GM12878 (cell line): ENCODE measurements around the gene DAZAP1. TPM values are rescaled to one million over a fixed set of nuclear protein-coding genes. Genes with fewer than 3 reads are reported as not detected.

ENCODE experiments used
- ATAC-seq: fragments of 200-7000 bp; cut with Tn5 transposase; 3 replicates; pipeline ENCODE4 v1.9.1; 2020; ENCODE audit warnings: mild to moderate bottlenecking, moderate library complexity
- BruUV-seq: library from RNA; stranded (reverse); fragments of 400-500 nt; replicated peaks from 2 replicates; lab custom pipeline; 2021; lab: Mats Ljungman, UMichigan
- CTCF ChIA-PET: fragments of 300-600 bp; sonication (Branson Sonifier 250); formaldehyde crosslinking; extraction: SDS; loops from one replicate; lab custom pipeline; 2021; ENCODE audit warnings: inconsistent platforms; lab: Yijun Ruan, JAX
- POLR2A ChIA-PET: fragments of 350-600 bp; formaldehyde crosslinking; extraction: SDS; loops from one replicate; lab custom pipeline; 2021; ENCODE audit warnings: inconsistent platforms; lab: Charles Lee
- RAD21 ChIA-PET: fragments of 300-600 bp; sonication (Branson Sonifier 250); formaldehyde crosslinking; loops from one replicate; lab custom pipeline; 2023; ENCODE audit warnings: antibody characterized with exemption; ENCODE audit not compliant: unreplicated experiment; lab: Charles Lee
- SMC1A ChIA-PET: fragments of 300-600 bp; sonication (Branson Sonifier 250); formaldehyde crosslinking; loops from one replicate; lab custom pipeline; 2023; ENCODE audit not compliant: unreplicated experiment, uncharacterized antibody; lab: Charles Lee
- DNase-seq: peaks from one replicate; pipeline ENCODE4 v3.0.0-alpha.2; 2011; ENCODE audit warnings: low read depth, low spot score
- FAIRE-seq: peaks from 3 replicates; lab custom pipeline; 2011; peaks lifted over from hg19 to GRCh38; lab: Jason Lieb, UNC
- H2AFZ ChIP-seq: 2 replicates; pipeline ENCODE4 v1.6.0; 2011; ENCODE audit warnings: low read depth, low read length, control low read depth; ENCODE audit not compliant: control insufficient read depth
- H3K27ac ChIP-seq: 2 replicates; pipeline ENCODE4 v1.5.1; 2011; ENCODE audit warnings: control low read depth; ENCODE audit not compliant: control insufficient read depth, insufficient read depth
- H3K27me3 ChIP-seq, 2 experiments: replicated peaks in 1 of 2; 2 replicates each; pipeline versions ENCODE4 v1.6.0 to v1.6.1; 2011; ENCODE audit warnings: low read length in 1 of 2; ENCODE audit not compliant: control insufficient read depth in 2 of 2, insufficient read depth in 2 of 2
- H3K36me3 ChIP-seq, 2 experiments: 2 replicates each; pipeline ENCODE4 v1.5.1; 2011; ENCODE audit warnings: low read length in 1 of 2; ENCODE audit not compliant: control insufficient read depth in 2 of 2, insufficient read depth in 2 of 2
- H3K4me1 ChIP-seq: 2 replicates; pipeline ENCODE4 v1.6.1; 2011; ENCODE audit warnings: mild to moderate bottlenecking, low read length, moderate library complexity, mixed read lengths; ENCODE audit not compliant: control insufficient read depth, insufficient read depth
- H3K4me2 ChIP-seq: 2 replicates; pipeline ENCODE4 v1.6.0; 2011; ENCODE audit warnings: control low read depth; ENCODE audit not compliant: control insufficient read depth, insufficient read depth
- H3K4me3 ChIP-seq: fragments of 200-600 bp; sonication (generic); 2 replicates; pipeline ENCODE4 v1.5.1; 2016
- H3K79me2 ChIP-seq: 2 replicates; pipeline ENCODE4 v1.6.0; 2011; ENCODE audit warnings: low read length; ENCODE audit not compliant: control insufficient read depth, insufficient read depth
- H3K9ac ChIP-seq: 2 replicates; pipeline ENCODE4 v1.8.0; 2011; ENCODE audit warnings: low read length, control low read depth, mixed read lengths; ENCODE audit not compliant: control insufficient read depth, insufficient read depth
- H3K9me3 ChIP-seq: replicated peaks from 3 replicates; pipeline ENCODE4 v1.5.1; 2011; ENCODE audit warnings: mild to moderate bottlenecking, low read length; ENCODE audit not compliant: control insufficient read depth, insufficient read depth
- H4K20me1 ChIP-seq: 2 replicates; pipeline ENCODE4 v1.6.0; 2011; ENCODE audit not compliant: control insufficient read depth, insufficient read depth
- ZNF592 ChIP-seq: fragments of 450-650 bp; IDR thresholded peaks from 2 replicates; pipeline ENCODE4 v1.6.1; 2017; ENCODE audit warnings: mild to moderate bottlenecking, moderate library complexity
- WGBS: methylation state at CpG from one replicate; pipeline ENCODE4 v1.1.6; 2016; ENCODE audit warnings: low lambda C conversion rate; ENCODE audit not compliant: insufficient replicate concordance, insufficient coverage; ENCODE audit errors: missing lambda C conversion rate; 5-methylcytosine and 5-hydroxymethylcytosine counted together
- in situ Hi-C: fragments of 300-500 bp; cut with MboI; formaldehyde crosslinking; loops from 9 replicates; pipeline ENCODE4 v1.14.3; 2018; ENCODE audit warnings: mixed read lengths
- intact Hi-C: fragments of 100-400 bp; cut with micrococcal nuclease; formaldehyde crosslinking; loops from one replicate; pipeline ENCODE4 v1.14.2; 2022; ENCODE audit not compliant: unreplicated experiment
- polyA plus RNA-seq, 11 experiments: library from polyadenylated mRNA; depleted of rRNA in 4 of 11; unstranded in 6 of 11; stranded (reverse) in 5 of 11; fragments of >200 nt; fragmentation: Nextera tagmentation in 4 of 11; fragmentation: Illumina TruSeq in 1 of 11; extraction: Ambion mirVana in 4 of 11; extraction: Trizol in 1 of 11; gene quantifications; 1 replicate in 1 of 11; 2 replicates in 10 of 11; pipeline versions ENCODE4 v1.2.1 to v1.2.3, GENCODE V29; 2011 to 2016; ENCODE audit warnings: inconsistent platforms in 2 of 11, missing spikeins in 2 of 11, low read depth in 1 of 11
- total RNA-seq, 4 experiments: library from RNA; depleted of rRNA in 3 of 4; stranded (reverse); fragments of >200 nt in 3 of 4; fragmentation: Illumina TruSeq in 1 of 4; extraction: Trizol in 1 of 4; gene quantifications; 2 replicates each; pipeline versions ENCODE4 v1.2.1 to v1.2.3, GENCODE V29; 2013 to 2021

The DAZAP1 gene
- total and polyA plus RNA-seq, 10 of the 15 experiments (the other 5 are each of a cell fraction or from before 2014, with no cell fraction given), result 9.9 to 240 (median 92.3) TPM

GRCh38 chr19:1423436-1424191 is 16.2 kb downstream of the DAZAP1 start:
- H4K20me1 ChIP-seq, result no peaks in the 10 kb centered on the region
- FAIRE-seq, result no peak
- BruUV-seq, result no TSS peak
- H3K79me2 ChIP-seq, result no peaks in the 10 kb centered on the region
- in situ Hi-C loops (no loop called here), intact Hi-C loops (no loop called here)
- no peaks in the 10 kb centered on the region for H3K4me1 ChIP-seq
- no peak overlapping the region for H2AFZ ChIP-seq
- DNase-seq, result no peak
- H3K4me2 ChIP-seq, result no peak overlapping the region
- H3K9ac ChIP-seq, result no peak overlapping the region
- ChIA-PET RAD21 (no interaction called here), SMC1A (no interaction called here), POLR2A (interaction anchor here (0.5 kb wide), 1 partner anchor 13 kb away, joined by 3 read pairs; no protein-coding TSS in a partner anchor), CTCF (no interaction called here)
- no peak overlapping the region for H3K27ac ChIP-seq
- H3K27me3 ChIP-seq, result no peaks in the 10 kb centered on the region
- H3K36me3 ChIP-seq, result peaks cover 19 to 57% of the 10 kb centered on the region in 2 experiments; a peak in 3 of 4 replicates
- no peak for ATAC-seq
- no peaks in the 10 kb centered on the region for H3K9me3 ChIP-seq
- no peak overlapping the region for H3K4me3 ChIP-seq
- TF ChIP-seq ZNF592, result no peak
- 97% methylated on average over 40 of the region's 40 CpGs for WGBS
